Stimulated activated CD4-positive, alpha-beta T cell treated with anti-CD3 and anti-CD28 coated beads, Interleukin-12 subunit alpha, Interleukin-12 subunit beta, amount 100 ng/mL, for 4 hours (primary cell): ENCODE results near the gene WWTR1.

Source experiments
- DNase-seq: peaks from one replicate; pipeline ENCODE4 v3.0.0-alpha.2; 2020

The WWTR1 gene

DNA sequence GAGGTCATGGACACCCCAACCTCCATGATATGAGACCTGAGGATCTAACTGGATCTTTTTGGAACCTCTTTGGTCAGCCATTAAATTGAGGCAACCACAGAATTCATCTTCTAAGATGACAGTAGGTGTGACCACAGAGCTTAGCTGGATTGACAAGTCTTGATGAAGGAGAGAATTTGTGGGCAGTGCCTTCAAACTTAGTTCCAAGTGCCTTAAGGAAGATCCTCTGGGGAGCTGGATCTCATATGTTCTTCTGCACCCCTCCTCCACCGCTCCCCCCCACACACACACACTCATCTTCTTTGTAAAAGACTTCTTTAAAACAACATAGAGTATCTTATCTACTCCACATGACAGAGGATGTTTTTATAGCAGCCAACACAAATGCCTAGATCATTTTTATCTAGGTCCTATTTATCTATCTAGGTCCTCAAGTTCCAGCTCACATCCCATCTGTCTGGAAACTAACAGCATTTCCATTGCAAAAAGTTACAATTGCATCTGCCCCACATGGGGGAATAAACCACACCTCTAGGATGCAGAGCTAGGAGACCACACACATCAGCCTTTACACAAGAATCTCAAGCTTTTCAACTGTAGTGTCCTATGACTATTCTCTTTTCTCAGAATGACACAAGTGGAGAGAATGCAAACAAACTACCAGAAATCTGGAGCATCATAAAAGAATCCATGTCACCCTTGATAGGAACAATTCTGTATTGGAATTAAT, 37.4 kb downstream of the WWTR1 start:
- no peak for DNase-seq

DNA sequence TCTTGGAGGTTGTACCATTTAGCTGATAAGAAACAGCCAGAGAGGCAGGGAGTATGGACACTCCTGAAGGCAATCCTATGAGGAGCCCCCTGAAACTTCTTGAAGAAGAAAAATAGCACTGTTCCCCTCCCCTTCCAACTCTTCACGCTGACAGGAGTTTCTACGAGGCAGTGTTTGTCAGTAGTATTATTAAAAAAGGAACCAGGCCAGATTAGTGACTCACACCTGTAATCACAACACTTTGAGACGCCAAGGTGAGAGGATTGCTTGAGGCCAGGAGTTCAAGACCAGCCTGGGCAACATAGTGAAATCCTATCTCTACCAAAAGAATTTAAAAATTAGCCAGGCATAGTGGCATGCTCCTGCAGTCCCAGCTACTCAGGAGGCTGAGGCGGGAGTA, 38.7 kb downstream of the WWTR1 start:
- DNase-seq, result no peak

DNA sequence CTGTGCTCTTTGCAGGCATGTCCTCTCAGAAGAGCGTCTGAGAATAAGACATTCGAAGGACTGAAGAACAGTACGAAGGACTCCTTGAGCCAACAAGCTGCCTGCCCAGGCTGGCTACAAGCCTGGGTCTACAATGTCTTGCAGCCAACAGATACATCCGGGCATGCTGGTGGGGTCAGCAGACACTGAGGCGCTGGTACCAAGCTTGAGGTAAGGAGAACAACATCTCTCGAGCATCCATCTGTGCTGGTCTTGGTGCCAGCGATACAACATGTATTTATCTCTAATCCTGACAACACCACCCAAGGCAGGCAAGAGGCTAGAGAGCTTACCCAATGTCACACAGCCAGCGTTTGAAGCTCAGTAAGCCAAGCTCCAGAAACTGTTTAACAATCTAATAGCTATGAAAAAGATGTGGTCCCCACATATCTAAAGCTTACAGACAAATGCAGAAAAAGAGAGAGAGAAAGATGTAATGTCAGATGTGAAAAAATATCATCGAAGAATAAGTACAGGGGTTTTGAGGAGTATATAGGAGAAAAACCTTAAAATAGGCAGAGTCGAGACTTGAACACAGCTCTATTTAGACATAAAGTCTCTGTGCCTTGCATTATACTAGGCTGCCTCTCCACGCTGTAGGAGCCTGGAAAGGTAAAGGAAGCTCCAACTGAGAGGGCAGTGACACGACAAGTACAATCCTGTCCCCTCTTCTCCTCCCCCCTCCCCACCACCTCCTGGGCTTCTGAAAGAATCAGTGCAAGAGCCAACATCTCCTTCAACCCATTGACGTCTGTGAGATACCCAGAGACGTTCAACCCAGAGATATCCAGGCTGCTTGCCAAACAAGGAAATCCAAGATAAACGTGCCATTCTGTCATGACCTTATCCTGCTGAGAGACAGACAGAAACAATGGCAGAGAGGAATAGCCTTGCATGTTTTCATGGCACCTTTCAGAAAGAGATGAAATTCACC, 39.4 kb downstream of the WWTR1 start:
- DNase-seq, result no peak

DNA sequence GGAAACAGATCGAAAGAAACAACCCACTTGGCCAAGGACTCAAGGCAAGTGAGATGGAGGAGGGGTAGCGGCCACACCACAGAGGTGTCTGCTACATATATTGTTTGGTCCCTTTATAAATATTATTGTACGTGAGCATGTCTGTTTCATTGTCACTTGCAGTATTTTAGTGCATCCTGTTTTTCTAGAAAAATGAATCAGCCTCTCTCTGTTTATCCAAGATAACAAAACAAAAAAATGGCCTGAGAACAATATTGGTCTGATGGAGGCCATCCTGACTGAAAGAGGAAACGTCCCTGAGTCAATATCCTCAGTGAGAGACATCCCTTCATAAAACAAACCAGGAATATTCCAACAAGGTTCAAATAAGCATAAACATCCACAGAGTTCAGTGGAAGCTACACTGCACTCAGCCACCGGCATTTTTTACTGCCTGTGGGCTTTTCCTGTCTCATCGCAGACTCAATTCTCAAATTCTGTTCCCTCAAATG, 42.0 kb downstream of the WWTR1 start:
- DNase-seq, result no peak

DNA sequence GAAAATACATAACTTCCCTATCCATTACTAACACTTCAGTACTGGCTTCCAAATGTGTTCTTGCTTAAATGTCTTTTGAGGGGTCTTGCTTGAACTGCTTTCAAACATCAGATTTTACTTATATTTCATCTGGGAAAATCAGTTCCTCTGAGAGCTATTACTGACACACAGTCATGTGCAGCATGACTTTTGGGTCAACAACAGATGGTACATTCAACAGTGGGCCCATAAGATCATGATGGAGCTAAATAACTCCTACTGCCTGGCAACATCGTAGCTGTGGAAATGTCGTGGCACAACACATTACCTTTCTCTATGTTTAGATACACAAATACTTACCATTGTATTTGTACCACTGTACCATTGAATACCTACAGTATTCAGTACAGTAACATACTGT, 43.8 kb downstream of the WWTR1 start:
- DNase-seq, result no peak

DNA sequence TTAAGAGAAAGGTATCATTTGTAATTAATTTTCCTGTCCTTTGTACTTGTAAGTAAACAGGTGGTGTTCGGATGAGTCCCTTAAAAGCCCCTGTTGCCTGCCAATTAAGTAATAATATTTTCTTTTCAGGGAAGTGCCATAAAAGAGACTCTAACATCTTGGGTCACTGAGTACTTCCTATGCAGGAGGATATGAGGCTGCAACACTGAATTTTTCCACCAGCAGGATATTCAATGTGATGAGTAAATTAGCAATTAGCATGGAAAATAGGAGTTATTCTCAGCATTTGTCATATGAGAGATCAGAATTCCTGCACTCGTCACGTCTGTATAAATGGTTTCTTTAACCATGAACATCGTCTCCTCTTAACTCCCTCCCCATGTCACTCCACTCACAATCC, 45.4 kb downstream of the WWTR1 start:
- DNase-seq, result no peak

DNA sequence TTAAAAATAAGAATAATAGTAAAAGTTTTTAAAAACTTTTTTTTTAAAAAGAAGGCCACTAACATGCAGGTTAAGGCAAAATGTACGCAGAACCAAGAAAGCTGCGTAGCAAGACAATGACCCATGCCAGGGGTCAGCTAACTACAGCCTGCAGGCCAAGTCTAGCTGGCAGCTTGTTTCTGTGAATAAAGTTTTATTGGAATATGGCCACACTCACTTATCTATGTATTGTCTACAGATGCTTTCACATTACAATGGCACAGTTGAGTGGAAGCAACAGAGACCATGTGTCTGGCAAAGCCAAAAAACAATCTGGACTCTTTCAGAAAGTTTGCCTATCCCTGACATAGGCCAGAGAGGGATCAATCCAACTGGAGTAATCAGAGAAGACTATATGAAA, 46.7 kb downstream of the WWTR1 start:
- DNase-seq, result no peak

DNA sequence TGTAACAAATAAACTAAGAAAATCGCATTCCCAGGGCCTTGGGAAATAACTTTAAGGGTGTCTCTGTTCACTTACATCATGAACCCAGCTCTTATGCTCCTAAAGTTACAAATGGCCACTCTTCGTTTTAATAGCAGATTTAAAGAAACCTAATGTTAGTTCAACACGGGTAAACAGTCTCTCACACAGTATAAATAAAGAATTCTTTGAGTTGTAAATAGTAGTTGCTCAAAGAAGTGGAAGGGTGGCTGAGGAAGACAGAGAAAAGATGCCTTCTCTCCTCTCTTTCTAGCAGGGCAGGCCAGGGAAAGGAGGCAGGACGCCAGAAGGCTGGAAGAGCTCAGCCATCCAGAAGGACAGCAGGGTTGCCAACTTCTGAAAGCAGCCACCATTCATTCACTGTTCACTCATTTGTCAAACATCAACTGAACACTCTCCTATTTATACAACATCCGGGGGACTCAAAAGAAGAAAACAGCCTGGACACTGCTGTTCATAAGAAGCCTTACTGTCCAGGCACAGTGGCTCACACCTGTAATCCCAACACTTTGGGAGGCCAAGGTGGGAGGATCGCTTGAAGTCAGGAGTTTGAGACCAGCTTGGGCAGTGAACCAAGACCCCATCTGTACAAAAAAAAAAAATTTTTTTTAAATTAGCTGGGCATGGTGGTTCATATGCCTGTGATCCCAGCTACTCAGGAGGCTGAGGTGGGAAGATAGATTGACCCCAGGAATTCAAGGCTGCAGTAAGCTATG, 47.3 kb downstream of the WWTR1 start:
- DNase-seq, result no peak

DNA sequence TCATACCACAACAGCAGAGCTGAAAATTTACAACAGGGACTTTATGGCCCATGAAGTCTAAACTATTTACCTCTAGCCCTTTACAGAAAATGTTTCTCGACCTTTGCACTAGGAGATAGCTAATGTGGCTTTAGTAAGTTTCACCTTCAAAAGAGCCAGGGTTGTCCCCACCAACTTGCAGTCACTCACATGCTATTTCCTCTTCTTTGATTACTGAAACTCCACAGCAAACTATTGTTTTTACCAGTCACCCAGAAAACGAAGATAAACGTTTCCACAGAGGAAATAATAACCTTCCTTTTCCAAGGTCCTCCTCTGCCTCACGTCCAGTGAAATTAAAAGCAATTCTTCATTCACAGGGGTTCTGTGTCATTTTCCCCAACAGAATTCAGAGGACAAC, 48.2 kb downstream of the WWTR1 start:
- no peak for DNase-seq

DNA sequence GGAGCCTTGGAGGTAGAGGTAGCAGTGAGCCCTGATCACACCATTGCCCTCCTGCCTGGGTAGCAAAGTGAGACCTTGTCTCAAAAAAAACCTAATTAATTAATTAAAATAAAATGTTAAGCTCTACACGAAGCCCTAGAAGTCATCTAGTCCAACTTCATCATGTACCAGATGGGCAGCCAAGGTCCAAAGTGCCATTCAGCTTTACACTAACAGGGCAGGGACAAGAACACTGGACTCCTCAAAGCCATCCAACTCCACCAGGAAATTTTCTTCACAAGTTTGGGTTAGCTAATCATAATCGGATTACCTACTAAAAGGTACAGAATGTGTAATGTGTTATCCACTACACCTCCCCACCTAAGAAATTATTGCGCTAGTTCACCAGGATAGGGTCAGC, 48.8 kb downstream of the WWTR1 start:
- no peak for DNase-seq

DNA sequence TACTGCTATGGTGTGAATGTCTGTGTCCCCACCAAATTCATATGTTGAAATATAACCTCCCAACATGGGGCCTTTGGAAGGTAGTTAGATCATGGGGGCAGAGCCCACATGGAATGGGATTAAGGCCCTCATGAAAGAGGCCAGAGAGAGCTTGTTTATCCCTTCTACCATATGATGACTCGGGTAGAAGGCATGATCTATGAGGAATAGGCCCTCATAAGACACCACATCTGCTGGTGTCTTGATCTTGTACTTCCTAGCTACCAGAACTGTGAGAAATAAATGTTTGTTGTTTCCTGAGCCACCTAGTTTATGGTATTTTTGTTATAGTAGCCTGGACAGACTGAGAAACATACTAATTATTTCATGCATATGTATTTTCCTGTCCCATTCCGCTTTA, 51.9 kb downstream of the WWTR1 start:
- DNase-seq, result no peak

DNA sequence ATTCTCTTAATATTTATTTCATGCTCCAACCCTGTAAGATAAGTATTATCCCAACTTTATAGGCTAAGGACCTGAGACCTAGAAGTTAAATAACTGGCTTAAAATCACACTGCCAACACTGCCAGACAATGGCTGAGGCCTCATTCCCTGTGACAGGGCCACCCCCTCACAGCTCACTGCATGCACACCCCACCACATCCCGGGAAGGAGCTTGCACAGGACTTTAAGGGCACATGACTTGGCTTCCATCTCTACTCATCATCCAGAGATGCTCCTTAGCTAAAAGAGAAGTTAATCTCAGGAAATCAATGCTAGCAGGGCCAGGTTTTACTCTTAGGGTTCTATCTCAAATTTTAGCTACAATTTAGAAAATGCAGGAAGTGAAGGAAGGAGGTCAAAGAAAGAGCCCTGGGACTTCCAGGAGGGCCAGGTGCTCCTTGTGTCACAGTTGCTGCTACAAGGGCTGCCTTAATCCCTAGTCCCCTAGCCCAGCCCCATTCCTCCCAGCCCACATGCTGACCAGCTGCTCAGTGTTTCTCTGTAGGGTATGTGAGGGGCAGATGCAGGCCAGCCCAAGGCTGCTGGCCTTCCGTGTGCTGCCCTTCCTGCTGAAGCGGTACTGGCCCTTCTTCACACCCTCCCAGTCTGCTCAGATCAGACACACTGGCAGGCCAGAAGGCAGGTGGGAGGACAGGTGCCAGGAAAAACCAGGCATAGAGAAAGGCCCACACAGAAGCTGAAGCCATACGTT, 53.5 kb downstream of the WWTR1 start:
- no peak for DNase-seq

DNA sequence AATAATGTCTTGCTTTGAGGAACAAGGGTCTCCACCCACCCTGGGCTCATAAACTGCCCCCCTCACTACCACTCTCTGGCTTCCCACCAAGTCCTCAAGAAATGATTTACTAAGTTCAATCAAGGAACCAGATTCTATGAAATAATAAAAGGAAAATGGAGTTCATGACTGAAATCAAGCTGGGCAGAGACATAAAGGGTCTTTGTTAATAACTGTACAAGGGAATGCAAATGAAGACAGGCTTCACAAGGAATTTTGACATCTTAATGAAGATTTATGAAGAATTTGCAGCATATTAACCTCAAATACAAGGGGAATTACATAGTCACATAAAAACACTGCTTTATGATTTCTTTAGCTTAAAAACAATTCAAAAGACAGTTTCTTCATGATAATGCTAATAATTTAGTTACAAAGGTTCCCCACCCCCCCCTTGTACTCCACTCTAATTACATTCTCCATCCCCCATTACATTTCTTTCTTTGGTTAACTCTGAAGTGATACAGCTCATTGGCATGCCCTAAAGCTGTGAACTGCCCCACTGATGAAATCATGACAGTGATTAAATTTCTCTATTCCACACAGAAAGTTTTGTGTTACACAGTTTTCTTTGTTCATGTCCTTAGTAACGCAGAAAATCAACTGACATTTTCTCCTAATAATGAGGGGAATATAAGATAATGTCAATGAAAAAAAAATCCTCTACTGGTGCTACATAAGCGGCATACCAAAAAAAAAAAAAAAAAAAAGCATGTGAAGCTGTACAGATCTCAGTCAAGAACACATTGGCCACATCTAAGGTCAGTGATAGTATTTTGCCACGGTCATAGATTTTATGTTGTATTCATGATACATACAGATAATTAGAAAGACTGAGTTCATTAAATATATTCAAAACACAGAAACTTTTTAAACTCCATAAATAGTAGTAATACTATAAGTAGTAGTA, 54.4 kb downstream of the WWTR1 start:
- DNase-seq, result no peak

DNA sequence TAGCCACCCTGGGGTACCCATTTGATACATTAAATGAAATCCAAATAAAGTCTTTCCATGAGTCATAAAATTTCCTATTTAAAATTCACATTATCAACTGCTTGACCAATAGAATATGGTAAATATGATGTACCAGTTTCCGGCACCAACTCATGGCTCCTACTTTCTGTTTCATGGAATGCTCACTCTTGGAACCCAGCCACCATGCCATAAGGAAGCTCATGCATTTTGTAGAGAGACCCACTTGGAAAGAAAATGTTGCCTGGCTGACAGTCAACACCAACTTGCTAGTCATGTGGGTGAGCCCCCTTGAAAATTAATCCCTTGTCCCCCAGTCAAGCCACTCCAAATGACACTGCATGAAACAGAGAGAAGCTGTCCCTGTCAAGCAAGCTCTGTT, 57.2 kb downstream of the WWTR1 start:
- DNase-seq, result no peak

DNA sequence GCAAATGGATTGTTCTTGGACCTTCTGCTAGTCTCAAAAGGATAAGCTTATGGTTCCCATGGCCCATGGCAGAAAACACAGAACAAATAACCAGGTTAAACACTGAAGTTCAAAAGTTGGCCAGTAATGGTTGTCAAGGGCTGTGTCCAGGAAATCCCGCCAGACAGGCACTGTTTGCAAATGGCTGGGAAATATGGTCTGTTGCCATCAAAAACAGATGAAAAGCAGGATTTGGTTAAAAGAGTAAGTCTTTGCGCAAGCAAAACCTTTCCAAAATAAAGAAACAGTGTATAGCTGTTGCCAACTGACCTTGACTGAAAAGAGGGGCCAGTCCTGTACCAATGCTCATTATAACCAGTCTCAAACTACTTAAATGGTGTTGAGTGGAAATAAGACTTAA, 58.6 kb downstream of the WWTR1 start:
- no peak for DNase-seq

DNA sequence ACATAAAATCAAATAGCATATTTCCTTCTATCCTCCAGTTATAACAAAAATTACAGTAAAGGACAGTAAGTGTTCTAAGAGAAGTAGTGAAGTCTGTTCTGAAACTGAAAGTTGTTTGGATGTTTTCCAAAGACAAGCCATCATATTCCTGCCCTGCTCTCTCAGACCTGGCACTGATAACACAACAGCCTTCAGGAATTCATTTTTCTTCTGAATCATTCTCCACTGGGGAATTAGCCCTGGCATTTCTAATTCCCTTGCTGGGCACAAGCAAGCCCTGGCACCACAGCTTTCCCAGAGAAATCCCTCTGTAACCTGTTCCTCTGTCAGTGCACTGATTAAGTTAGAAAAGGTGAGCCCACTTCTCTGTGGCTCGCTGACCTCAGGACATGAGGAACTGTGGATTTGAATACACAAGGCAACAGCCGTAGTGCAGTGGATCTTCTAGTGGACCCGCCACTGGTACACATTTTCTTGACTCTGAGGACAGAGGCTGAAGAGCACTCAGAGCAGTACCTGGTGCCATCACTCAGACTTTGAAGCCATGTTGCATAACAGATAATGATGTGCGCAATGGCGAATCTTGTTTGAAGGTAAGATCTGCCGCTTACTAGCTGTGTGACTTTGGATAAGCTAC, 61.6 kb downstream of the WWTR1 start:
- DNase-seq, result no peak

DNA sequence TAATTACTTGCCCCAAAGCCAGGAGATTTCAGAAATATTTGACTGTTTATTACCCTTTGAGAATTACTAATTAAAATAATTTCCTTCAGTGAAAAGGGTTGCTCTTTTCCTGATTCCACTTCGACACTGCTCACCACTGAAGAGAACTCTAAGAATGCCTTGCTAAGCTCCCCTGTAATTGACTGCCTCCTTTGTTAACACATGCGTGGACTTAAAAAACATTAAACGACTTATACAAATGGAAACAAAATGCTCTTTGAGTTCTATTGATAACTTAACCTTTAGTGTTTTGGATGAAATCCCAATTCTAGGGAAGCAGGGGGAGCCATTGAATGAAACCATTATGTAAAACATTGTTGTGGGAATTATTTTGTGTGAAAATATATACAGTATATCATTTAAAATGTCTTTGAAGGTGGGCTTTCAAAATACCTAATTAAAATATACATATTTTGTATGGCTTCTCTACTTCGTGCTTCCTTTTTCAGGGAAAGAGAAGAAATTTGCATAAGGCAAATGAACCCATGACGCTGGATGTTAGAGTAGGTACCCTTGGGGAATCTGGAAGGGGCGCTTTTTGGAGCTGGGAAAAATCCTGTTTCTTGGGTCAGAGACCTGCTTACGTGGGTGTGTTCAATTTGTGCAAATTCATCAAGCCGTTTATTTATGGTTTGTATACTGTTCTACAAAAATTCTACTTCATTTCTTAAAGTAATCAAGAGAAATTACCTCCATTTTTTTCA, 64.2 kb downstream of the WWTR1 start:
- no peak for DNase-seq

DNA sequence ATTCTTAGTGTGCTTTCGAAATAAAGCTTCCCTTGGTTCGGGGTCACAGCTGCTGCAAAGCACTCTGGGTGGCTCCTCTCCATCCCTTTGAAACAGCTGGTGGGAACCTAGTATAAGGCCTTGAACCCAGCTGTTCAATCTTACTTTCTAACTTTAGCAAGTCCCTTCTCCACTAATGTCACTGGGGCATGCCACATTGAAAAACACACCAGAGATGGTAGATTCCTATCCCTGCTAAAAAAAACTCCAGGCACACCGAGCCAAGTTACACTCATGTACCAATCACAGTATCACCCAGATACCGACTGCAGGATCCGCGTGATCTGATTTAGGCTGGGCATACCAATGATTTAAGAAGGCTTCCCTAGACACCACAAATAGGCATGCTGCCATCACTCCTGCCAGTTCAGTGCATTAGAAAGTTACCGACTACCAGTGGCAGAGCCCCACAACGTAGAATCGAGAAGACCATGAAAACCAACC, 65.0 kb downstream of the WWTR1 start:
- DNase-seq, result no peak

DNA sequence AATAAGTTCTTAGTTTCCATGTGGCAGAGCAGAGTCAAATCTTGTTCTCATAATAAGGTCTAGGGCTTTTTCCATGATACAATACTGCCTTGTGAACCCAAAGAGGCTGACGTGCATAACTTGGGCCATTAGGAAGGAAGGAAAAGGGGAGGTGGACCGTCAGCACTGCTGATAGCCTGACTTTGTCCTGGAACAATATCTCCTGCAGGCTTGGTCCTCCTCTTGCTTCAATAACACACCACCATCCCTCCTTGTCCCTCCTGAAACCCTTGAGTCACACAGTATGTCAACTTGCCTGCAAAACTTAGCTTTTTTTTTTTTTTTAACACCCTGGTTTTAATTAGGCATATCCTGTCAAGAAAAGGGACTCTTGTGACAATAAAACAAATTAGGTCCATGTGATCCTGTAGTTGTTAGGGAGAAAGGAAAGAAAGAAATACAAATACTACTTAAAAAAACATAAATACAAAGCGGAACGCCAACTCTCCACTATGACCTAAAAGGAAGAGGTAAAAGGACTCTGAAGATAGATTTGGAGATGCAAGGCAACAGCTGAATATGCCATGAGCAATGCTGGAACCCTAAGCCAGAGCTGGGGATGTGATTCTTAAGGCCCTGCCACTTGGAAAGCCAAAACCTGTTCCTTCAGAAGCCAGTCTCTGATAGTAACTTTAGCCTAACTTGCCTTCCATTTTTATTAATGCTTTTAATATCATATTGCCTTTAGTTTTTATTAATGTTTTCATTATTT, 67.0 kb downstream of the WWTR1 start:
- no peak for DNase-seq
